NCI-H2029 (cell line): ENCODE measurements around the gene GOLPH3.
"Not testable (repeated sequence)": the region's sequence is repeated elsewhere in the genome, so short reads cannot be mapped to it uniquely, and the experiment has no call there.

Source experiments
- DNase-seq: peaks from one replicate; lab custom pipeline; 2025; lab: John Stamatoyannopoulos, UW

GOLPH3 gene

DNA sequence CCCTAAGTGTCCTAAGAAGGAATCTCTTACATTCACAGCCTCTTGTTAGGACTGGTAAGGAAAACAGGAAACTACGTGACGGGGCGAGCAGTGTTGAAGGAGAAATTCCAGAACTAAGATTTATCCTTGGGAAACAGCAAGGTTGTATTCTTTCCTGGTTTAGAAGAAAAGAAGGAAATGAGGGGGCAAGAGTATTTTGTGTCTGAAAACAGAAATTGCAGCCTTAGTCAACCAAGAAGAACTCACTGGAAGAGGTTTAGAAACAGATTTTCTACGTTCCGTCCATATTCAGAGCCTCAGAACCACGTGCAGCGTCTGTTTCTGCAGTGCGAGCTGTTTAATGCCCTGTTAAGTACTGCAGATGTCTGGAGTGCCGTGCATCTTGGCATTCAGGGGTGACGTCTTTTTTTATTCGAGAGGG is 75.2 kb downstream of the GOLPH3 start:
- DNase-seq: no peak

GRCh38 chr5:32098291-32098690 is 75.8 kb downstream of the GOLPH3 start:
- no peak for DNase-seq

DNA sequence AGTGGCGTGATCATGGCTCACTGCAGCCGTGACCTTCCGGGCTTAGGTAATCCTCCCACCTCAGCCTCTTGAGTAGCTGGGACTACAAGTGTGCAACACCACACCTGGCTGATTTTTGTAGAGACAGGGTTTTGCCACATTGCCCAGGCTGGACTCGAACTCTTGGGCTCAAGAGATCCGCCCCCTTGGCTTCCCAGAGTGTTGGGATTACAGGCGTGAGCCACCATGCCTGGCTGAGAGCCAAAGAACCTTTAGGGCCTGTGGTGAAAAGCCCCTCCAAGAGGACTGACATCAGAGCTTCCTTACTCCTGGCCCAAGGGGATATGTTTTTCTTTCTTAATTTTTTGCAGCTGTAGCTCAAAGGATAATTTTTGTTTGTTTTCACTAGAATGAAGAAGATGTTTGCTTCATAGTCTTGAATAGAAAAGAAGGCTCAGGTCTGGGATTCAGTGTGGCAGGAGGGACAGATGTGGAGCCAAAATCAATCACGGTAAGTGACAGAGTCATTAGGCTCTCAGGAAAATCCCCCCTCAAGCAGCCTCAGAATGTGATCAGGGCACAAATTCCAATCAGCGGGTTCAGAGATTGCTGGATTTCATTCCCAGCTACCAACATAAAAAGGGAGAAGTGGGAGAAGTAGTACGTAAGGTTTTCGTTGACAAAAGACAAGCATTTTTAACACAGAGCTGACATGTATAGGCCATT is 77.1 kb downstream of the GOLPH3 start:
- DNase-seq: no peak

GRCh38 chr5:32095261-32095671 is 78.9 kb downstream of the GOLPH3 start:
- DNase-seq: no peak

DNA sequence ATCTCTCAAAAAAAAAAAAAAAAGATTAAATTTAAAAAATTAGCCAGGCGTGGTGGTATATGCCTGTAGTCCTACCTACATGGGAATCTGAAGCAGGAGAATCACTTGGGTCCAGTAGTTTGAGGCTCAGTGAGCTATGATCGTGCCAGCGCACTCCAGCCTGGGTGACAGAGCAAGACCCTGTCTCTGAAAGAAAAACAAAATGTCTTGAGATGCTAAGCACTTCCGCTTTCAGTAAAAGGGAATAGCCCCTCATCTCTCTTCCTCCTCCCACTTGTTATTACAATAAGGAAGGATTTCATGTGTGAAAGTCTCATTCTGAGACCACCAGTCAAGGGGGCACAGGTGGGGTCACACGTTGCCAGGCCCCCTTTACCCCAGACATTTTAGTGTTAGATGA is 79.4 kb downstream of the GOLPH3 start:
- no peak for DNase-seq

GRCh38 chr5:32092938-32093812 is 80.9 kb downstream of the GOLPH3 start:
- peak; percentile 56 for DNase-seq

GRCh38 chr5:32090755-32091128 is 83.4 kb downstream of the GOLPH3 start:
- no peak for DNase-seq

- no peak for DNase-seq
Measured at GRCh38 chr5:32090026-32090754, 83.9 kb downstream of the GOLPH3 start.

GRCh38 chr5:32089146-32090000 is 84.7 kb downstream of the GOLPH3 start:
- DNase-seq: no peak

DNA sequence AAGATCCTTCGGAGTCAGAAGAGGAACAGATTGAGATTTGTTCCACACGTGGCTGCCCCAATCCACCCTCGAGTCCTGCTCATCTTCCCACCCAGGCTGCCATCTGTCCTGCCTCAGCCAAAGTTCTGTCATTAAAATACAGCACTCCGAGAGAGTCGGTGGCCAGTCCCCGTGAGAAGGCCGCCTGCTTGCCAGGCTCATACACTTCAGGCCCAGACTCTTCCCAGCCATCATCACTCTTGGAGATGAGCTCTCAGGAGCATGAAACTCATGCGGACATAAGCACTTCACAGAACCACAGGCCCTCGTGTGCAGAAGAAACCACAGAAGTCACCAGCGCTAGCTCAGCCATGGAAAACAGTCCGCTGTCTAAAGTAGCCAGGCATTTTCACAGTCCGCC is 85.9 kb downstream of the GOLPH3 start:
- DNase-seq: no peak

GRCh38 chr5:32087086-32088082 is 86.7 kb downstream of the GOLPH3 start:
- DNase-seq: no peak

GRCh38 chr5:32083981-32084430 is 90.1 kb downstream of the GOLPH3 start:
- DNase-seq: no peak

- no peak for DNase-seq
Measured at GRCh38 chr5:32082701-32083100, 91.4 kb downstream of the GOLPH3 start.

DNA sequence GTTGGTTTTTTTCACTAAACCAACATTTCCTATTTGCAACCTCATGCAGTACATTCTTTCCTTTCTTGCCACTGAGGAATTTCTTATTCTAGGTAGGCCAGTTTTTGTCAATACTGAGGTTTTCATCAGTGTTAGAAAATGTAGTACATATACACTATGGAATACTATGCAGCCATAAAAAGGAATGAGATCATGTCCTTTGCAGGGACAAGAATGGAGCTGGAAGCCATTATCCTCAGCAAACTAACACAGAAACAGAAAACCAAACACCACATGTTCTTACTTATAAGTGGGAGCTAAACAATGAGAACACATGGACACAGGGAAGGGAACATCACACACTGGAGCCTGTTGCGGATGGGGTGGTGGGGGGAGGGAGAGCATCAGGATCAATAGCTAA is 93.6 kb downstream of the GOLPH3 start:
- DNase-seq: not testable (repeated sequence)

DNA sequence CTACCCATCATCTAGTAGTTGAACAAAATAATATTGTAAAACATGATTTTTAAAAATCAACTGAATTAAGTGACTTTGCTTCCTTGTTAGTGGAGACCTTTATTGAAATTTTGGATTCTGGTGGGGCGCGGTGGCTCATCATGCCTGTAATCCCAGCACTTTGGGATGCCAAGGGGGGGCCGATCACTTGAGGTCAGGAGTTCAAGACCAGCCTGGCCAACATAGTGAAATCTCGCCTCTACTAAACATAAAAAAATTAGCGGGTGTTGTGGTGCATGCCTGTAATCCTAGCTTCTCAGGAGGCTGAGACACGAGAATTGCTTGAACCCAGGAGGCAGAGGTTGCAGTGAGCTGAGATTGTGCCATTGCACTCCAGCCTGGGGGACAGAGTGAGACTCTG is 95.3 kb downstream of the GOLPH3 start:
- DNase-seq: not testable (repeated sequence)

- DNase-seq: no peak
Measured at GRCh38 chr5:32076699-32077695, 97.1 kb downstream of the GOLPH3 start.
